C4-2B (cell line): Measurements from ENCODE around the gene ZDHHC16.

Source experiments
- H3K27ac ChIP-seq: fragments of 450-650 bp; 2 replicates; pipeline ENCODE4 v1.5.1; 2017
- ZFX ChIP-seq: fragments of 450-650 bp; IDR thresholded peaks from 2 replicates; pipeline ENCODE4 v1.6.1; 2017
- TF ChIP-seq, protein P1 (sequence below): fragments of 450-650 bp; conservative IDR thresholded peaks from 2 replicates; pipeline ENCODE4 v1.5.1; 2017; ENCODE audit warnings: mild to moderate bottlenecking

Gene ZDHHC16

DNA sequence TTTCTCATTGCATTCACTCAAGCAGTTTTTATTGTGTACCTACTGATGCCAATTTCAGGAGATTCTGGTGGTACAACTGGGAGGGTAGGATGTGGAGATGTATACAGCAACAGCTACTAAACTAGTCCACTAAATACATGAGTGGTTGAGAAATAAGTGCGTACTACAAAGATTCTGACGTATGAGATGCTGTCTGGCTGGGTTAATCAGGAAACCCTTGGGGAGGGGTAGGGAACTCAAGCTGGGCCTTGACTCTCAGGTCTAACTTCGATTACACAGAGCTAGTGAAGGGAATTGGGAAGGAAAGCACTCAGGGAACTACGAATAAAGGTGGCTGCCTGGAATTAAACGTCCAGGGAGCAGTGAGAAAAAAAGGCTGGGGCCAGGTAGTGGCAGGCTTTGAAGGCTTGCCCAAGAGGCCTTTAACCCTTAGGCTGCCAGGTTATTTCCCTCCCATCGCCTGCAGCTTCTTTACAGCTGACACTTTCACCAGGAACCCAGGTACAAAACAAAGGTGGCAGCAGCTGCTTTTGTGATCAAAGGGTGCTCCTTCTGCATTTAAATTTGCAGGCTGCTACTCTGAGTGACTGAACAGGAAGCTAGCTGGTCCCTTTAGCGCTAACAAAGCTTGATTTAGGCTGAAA is 49.0 kb downstream of the ZDHHC16 start:
- no peak for TF ChIP-seq ZFX
- TF ChIP-seq, protein P1, sequence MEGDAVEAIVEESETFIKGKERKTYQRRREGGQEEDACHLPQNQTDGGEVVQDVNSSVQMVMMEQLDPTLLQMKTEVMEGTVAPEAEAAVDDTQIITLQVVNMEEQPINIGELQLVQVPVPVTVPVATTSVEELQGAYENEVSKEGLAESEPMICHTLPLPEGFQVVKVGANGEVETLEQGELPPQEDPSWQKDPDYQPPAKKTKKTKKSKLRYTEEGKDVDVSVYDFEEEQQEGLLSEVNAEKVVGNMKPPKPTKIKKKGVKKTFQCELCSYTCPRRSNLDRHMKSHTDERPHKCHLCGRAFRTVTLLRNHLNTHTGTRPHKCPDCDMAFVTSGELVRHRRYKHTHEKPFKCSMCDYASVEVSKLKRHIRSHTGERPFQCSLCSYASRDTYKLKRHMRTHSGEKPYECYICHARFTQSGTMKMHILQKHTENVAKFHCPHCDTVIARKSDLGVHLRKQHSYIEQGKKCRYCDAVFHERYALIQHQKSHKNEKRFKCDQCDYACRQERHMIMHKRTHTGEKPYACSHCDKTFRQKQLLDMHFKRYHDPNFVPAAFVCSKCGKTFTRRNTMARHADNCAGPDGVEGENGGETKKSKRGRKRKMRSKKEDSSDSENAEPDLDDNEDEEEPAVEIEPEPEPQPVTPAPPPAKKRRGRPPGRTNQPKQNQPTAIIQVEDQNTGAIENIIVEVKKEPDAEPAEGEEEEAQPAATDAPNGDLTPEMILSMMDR = no peak
- H3K27ac ChIP-seq = no peak overlapping the region

DNA sequence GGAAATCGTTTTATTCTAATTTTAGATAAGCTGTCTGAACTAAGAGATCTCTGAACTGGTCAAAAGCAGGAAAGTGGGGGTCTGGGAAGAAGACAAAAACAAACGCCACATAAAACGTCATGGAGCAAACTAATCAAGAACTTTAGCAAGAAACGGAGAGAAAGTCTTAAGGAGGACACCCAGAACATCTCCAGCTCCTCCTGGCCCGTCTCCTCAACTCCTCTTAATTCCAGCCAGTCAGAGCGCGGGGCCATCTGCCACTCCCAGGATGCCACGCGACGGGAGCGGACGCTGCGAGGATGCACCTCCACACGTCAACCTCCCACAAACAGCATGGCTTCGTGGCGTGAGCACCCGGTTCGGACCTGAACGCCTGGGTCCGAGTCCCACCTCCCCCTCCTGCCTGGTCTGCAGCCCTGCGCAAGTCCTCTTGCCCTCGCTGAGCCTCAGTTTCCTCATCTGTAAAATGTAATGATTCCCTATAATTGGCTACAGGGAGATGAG is 51.6 kb downstream of the ZDHHC16 start:
- peak overlapping the region; percentile 92 for H3K27ac ChIP-seq
- TF ChIP-seq ZFX = no peak
- TF ChIP-seq, protein P1 = no peak

DNA sequence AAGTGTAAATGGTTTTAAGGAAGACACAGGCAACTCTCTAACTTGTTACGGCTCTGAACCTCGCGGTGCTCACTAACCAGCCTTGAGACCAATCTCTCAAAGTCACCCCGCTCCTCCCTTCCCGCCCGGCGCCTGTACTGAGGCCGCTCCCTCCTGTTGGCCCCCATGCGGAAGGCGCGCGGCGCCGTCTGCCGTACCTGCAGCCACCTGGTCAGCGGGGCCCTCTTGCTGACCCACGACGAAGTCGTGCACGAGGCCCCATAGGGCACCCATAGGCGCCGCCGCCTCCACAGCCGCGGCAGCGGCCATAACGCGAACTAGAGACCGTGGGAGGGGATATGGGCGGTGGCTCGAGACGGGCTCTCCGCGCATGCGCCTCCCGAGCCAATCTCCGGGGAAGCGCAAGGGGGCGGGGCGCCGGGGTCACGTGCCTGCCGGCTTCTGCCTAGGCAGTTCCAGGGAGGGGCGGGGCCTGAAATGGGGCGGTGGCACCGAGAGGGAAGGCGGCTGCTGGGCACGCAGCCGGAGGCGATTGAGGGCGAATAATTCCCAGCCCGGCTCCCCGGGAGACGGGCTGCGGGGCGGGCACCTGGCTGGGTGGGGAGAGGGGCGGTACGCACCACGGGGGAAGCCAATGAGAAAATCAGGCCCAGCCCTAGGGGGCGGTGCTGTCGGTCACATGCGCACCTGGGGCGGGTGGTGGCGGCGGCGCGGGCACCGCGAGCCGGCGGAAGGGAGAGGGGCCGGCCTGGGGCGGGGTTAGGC is 52.3 kb downstream of the ZDHHC16 start, which contains the start of gene MMS19:
Gene MMS19 (minus strand): TSS at position 347 of the 765 bp plus-strand sequence. CDS start 38 bp downstream, at position 309.
- TF ChIP-seq ZFX = no peak
- H3K27ac ChIP-seq = peak within 1 kb of the TSS; percentile 92

DNA sequence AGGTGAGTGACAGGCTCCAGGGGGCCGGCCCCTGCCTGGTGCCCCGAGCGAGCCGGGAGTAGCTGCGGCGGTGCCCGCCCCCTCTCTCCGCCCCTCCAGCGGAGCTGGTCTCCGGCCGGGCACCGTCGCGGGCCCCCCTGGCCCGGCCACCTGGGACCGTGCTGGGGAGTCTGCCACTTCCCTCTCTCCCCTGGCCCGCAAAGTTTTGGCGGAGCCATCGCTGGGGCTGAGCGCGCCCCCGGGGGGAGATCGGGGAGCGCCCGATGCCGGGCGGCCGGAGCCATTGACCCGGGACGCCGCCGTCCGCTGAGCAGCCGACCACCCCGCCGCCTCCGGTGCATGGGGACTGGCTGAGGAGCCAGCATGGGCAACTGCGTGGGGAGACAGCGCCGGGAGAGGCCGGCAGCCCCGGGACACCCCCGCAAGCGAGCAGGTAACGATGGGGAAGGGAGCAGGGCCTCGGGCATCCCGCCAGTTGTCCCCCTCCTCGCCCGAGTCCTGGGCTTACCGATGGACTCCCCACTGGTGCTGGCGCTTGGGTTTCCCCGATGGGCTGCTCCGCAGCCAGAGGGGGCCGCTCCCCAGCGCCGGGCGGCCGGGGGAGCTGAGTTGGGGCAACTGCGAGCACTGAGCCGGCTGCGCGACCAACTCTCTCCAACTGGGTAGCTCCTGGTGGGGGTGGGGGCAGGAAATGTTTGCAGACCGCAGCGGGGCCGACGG is 53.0 kb downstream of the ZDHHC16 start, which contains the start of gene UBTD1:
Gene UBTD1 (plus strand): TSS at position 84 of the 720 bp plus-strand sequence. CDS start 280 bp downstream, at position 364.
- peak within 1 kb of the TSS; percentile 92 for H3K27ac ChIP-seq
- TF ChIP-seq, protein P1 = no peak
- no peak; the same call in 1 of the 2 replicates for TF ChIP-seq ZFX

DNA sequence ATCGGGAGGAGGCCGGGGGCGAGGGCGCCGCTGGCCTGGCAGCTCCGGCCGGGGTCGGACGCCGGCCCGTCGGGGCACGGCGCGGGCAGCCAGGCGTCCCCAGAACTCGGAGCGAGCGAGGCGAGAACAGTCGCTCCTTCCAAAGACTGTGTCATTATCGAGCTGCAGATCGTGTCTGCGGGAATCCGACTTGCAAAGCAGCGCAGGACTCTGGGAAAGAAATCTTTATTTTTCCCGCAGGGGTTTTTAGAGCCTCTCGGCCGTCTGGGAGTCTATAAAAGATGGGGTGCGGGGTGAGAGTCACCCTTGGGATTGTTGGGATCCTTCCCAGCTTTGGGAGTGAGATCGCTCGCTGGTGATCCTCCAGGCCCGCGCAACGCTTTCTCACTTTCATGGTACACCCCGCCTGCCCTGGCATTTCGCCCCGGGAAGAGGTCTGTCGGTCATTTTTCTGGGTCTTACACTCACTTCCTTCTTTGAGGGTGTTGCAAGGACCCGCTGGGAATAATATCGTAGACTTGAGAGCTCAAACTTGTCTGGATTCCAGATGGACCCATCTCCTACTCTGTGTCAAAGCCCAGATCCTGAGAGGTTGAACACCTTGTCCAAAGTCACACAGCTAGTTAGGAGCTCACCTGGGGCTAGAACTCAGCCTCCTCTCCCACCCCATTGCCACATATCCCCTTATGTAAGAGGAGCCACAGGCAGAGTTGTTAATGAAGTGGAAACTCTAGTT is 53.8 kb downstream of the ZDHHC16 start:
- TF ChIP-seq ZFX = no peak
- TF ChIP-seq, protein P1 = no peak
- H3K27ac ChIP-seq = peak overlapping the region; percentile 92

DNA sequence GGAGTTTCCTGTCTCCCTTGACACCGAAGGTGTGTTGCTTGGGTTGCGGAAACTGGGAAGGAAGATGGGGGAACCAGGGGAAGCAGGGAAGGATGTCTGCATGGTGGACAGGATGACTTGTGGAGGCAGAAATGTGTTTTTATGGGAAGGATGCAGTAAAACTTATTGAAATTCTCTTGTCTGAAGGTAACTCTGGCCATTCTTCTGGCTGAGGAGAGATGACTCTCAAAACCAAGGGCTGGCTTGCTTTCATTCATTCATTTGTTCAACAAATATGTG is 54.3 kb downstream of the ZDHHC16 start:
- TF ChIP-seq, protein P1 = no peak
- TF ChIP-seq ZFX = no peak
- H3K27ac ChIP-seq = no peak overlapping the region

DNA sequence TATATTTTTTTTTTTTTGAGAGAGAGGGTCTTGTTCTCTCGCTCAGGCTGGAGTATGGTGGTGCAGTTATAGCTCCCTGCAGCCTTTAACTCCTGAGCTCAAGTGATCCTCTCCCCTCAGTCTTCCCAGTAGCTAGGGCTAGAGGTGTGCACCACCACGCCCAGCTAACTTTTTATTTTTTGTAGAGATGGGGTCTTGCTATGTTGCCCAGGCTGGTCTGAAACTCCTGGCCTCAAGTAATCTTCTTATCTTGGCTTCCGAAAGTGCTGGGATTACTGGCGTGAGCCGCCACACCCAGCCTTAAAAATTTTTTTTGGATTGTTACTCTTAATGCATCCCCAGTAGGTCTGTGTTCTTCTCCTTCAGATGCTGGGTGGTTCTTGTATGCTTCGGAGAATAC is 56.9 kb downstream of the ZDHHC16 start:
- TF ChIP-seq ZFX = no peak
- H3K27ac ChIP-seq = no peak overlapping the region

DNA sequence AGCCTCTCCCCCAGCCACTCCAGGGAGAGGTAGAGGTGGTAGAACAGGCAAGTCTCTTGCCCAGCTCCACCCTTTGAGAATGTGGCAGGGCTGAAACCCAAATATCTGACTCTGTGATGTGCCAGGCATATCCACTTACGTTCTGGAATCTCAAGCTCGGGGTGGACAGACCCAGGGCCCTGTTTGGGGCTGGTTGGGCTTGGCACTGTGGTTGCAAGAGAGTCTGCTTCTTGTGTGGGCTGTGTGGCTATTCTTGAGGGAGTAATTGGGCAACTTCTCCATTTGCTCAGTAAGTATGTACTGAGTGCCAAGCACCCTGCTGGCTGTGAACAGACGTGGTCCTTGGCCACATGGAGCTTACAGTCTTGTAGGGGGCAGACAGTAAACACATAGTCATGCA is 57.4 kb downstream of the ZDHHC16 start:
- H3K27ac ChIP-seq = no peak overlapping the region
- TF ChIP-seq, protein P1 = no peak
- no peak for TF ChIP-seq ZFX
